NCI-H2107 (cell line): ENCODE measurements around the gene TAS2R16.
"Not testable (repeated sequence)": the region's sequence is repeated elsewhere in the genome, so short reads cannot be mapped to it uniquely, and the experiment has no call there.

Experiments used
- DNase-seq: peaks from one replicate; lab custom pipeline; 2025; lab: John Stamatoyannopoulos, UW

TAS2R16 gene

GRCh38 chr7:122970740-122971725, 24.5 kb downstream of the TAS2R16 start:
- no peak for DNase-seq

GRCh38 chr7:122968389-122968788, 27.1 kb downstream of the TAS2R16 start:
- DNase-seq, result no peak

- DNase-seq, result peak; percentile 32
These were observed 30.2 kb downstream of the TAS2R16 start for GRCh38 chr7:122965306-122965705.

GRCh38 chr7:122953678-122954077, 41.8 kb downstream of the TAS2R16 start:
- not testable (repeated sequence) for DNase-seq

GRCh38 chr7:122951006-122951405, 44.5 kb downstream of the TAS2R16 start:
- no peak for DNase-seq

- DNase-seq, result no peak
These were observed 46.3 kb downstream of the TAS2R16 start for GRCh38 chr7:122949186-122949585.
